Muscle of leg (tissue), 16 donors: ENCODE data around the gene KNOP1. TPM values are rescaled to one million over a fixed set of nuclear protein-coding genes. Genes with fewer than 3 reads are reported as not detected.

Experiments
- DNase-seq: peaks from one replicate; pipeline ENCODE4 v3.0.0; 2013
- H3K27ac ChIP-seq: one replicate; pipeline ENCODE4 v1.5.1; 2013; ENCODE audit warnings: mild to moderate bottlenecking, low read length, control low read depth
- H3K27me3 ChIP-seq: one replicate; pipeline ENCODE4 v1.6.1; 2013; ENCODE audit warnings: low read length; ENCODE audit not compliant: control insufficient read depth, insufficient read depth
- H3K36me3 ChIP-seq: one replicate; pipeline ENCODE4 v1.6.1; 2013; ENCODE audit warnings: low read length; ENCODE audit not compliant: control insufficient read depth, insufficient read depth
- H3K4me1 ChIP-seq: one replicate; pipeline ENCODE4 v1.6.1; 2013; ENCODE audit warnings: low read length; ENCODE audit not compliant: control insufficient read depth, insufficient read depth
- H3K4me3 ChIP-seq: one replicate; pipeline ENCODE4 v1.5.1; 2013; ENCODE audit warnings: low read length, control low read depth
- H3K9me3 ChIP-seq: replicated peaks from 2 replicates; pipeline ENCODE4 v1.6.1; 2013; ENCODE audit warnings: low read depth, low read length; ENCODE audit not compliant: control insufficient read depth
- WGBS: methylation state at CpG from one replicate; pipeline ENCODE4 v1.1.5; 2013; ENCODE audit warnings: missing lambda C conversion rate; ENCODE audit not compliant: insufficient coverage; 5-methylcytosine and 5-hydroxymethylcytosine counted together
- long read RNA-seq, 11 donors: transcript quantifications; one replicate each; lab custom pipeline, GENCODE V29; 2026
- polyA plus RNA-seq, 8 donors: library from polyadenylated mRNA; unstranded; fragments of 120-200 nt; gene quantifications; one replicate each; pipeline versions ENCODE4 v1.2.1 to v1.2.3, GENCODE V29; 2013; ENCODE audit warnings: inconsistent platforms in 1 of 8, low replicate concordance in 1 of 8; ENCODE audit not compliant: insufficient read length in 8 of 8, insufficient read depth in 1 of 8
- total RNA-seq: library from RNA; stranded (reverse); fragments of 120-200 nt; gene quantifications from one replicate; pipeline ENCODE4 v1.2.4, GENCODE V29; 2013

KNOP1 gene
- total RNA-seq (23.5 TPM), polyA plus RNA-seq (10 to 100 TPM; 22.3 to 40.2 (median 25.7) TPM)
- long read RNA-seq, donor 1, full-length matches to known transcripts = 4 of 4 reads
- long read RNA-seq, donor 1, partial matches to known transcripts = 0 of 4 reads
- long read RNA-seq, donor 1, other reads (novel, unspliced or antisense) = 0 of 4 reads
- long read RNA-seq, donor 2 = 0 reads
- long read RNA-seq, donor 3, full-length matches to known transcripts = 6 of 13 reads
- long read RNA-seq, donor 3, partial matches to known transcripts = 7 of 13 reads
- long read RNA-seq, donor 3, other reads (novel, unspliced or antisense) = 0 of 13 reads
- long read RNA-seq, donor 4, partial matches to known transcripts = 9 of 11 reads
- long read RNA-seq, donor 4, other reads (novel, unspliced or antisense) = 0 of 11 reads
- long read RNA-seq, donor 5, full-length matches to known transcripts = 10 of 24 reads
- long read RNA-seq, donor 5, partial matches to known transcripts = 14 of 24 reads
- long read RNA-seq, donor 5, other reads (novel, unspliced or antisense) = 0 of 24 reads
- long read RNA-seq, donor 6, full-length matches to known transcripts = 2 of 32 reads
- long read RNA-seq, donor 6, partial matches to known transcripts = 22 of 32 reads
- long read RNA-seq, donor 6, other reads (novel, unspliced or antisense) = 8 of 32 reads
- long read RNA-seq, donor 7, full-length matches to known transcripts = 2 of 9 reads
- long read RNA-seq, donor 7, partial matches to known transcripts = 7 of 9 reads
- long read RNA-seq, donor 7, other reads (novel, unspliced or antisense) = 0 of 9 reads
- long read RNA-seq, donor 8, partial matches to known transcripts = 9 of 10 reads
- long read RNA-seq, donor 8, other reads (novel, unspliced or antisense) = 0 of 10 reads
- long read RNA-seq, donor 9, full-length matches to known transcripts = 4 of 18 reads
- long read RNA-seq, donor 9, partial matches to known transcripts = 14 of 18 reads
- long read RNA-seq, donor 9, other reads (novel, unspliced or antisense) = 0 of 18 reads
- long read RNA-seq, donor 10, partial matches to known transcripts = 26 of 27 reads
- long read RNA-seq, donor 10, other reads (novel, unspliced or antisense) = 0 of 27 reads
- long read RNA-seq, donor 11, partial matches to known transcripts = 17 of 20 reads
- long read RNA-seq, donor 11, other reads (novel, unspliced or antisense) = 0 of 20 reads

- Histone ChIP-seq H3K27ac (peak within 1 kb of the TSS; percentile 77), H3K4me1 (peaks cover 17% of the 10 kb centered on the region), H3K9me3 (no peaks in the 10 kb centered on the region), H3K4me3 (peak within 1 kb of the TSS; percentile 95), H3K36me3 (peaks cover 21% of the 10 kb centered on the region), H3K27me3 (no peaks in the 10 kb centered on the region)
- peak; percentile 96 for DNase-seq
- under 1% methylated on average over 82 of the region's 88 CpGs for WGBS
Observed at GRCh38 chr16:19717741-19718623, at the start of gene KNOP1, which contains the start of gene IQCK. Gene KNOP1, minus strand, starts transcription at chr16:19718227. Its CDS starts 3,192 bp downstream, at chr16:19715035. Gene IQCK, plus strand, starts transcription at chr16:19718271. Its CDS starts 36 bp downstream, at chr16:19718307.

GRCh38 chr16:19767497-19767896 is 49.5 kb upstream of the KNOP1 start:
- WGBS = 68% methylated on average over 5 of the region's 13 CpGs
- no peak overlapping the region for H3K4me3 ChIP-seq
- H3K36me3 ChIP-seq = no peaks in the 10 kb centered on the region
- DNase-seq = no peak
- no peak overlapping the region for H3K27ac ChIP-seq
- peaks cover 5% of the 10 kb centered on the region for H3K4me1 ChIP-seq
- peaks cover 16% of the 10 kb centered on the region for H3K9me3 ChIP-seq
- no peaks in the 10 kb centered on the region for H3K27me3 ChIP-seq

GRCh38 chr16:19766988-19767387 is 49.0 kb upstream of the KNOP1 start:
- Histone ChIP-seq H3K4me3 (no peak overlapping the region), H3K27me3 (no peaks in the 10 kb centered on the region), H3K27ac (no peak overlapping the region), H3K4me1 (peaks cover 5% of the 10 kb centered on the region), H3K36me3 (no peaks in the 10 kb centered on the region), H3K9me3 (peaks cover 16% of the 10 kb centered on the region)
- DNase-seq = no peak
- WGBS = 92% methylated on average over 6 of the region's 9 CpGs

- no peak for DNase-seq
- H3K36me3 ChIP-seq = no peaks in the 10 kb centered on the region
- WGBS = 100% methylated on average over 2 of the region's 3 CpGs
- H3K4me3 ChIP-seq = no peak overlapping the region
- H3K9me3 ChIP-seq = peaks cover 16% of the 10 kb centered on the region
- H3K27me3 ChIP-seq = no peaks in the 10 kb centered on the region
- H3K4me1 ChIP-seq = peaks cover under 1% of the 10 kb centered on the region
- no peak overlapping the region for H3K27ac ChIP-seq
Observed at GRCh38 chr16:19766554-19766884, 48.5 kb upstream of the KNOP1 start.

- Histone ChIP-seq H3K9me3 (peaks cover 16% of the 10 kb centered on the region), H3K27ac (peak overlapping the region; percentile 29), H3K4me3 (no peak overlapping the region), H3K4me1 (no peaks in the 10 kb centered on the region), H3K27me3 (no peaks in the 10 kb centered on the region), H3K36me3 (no peaks in the 10 kb centered on the region)
- 41% methylated on average over 2 of the region's 6 CpGs for WGBS
- peak; percentile 65 for DNase-seq
Observed at GRCh38 chr16:19765860-19766553, 48.0 kb upstream of the KNOP1 start.

- Histone ChIP-seq H3K36me3 (no peaks in the 10 kb centered on the region), H3K9me3 (no peaks in the 10 kb centered on the region), H3K4me1 (no peaks in the 10 kb centered on the region), H3K27ac (no peak overlapping the region), H3K4me3 (no peak overlapping the region), H3K27me3 (no peaks in the 10 kb centered on the region)
- DNase-seq = peak; percentile 68
- WGBS = 100% methylated on average over 2 of the region's 7 CpGs
Observed at GRCh38 chr16:19760356-19761060, 42.5 kb upstream of the KNOP1 start.

- Histone ChIP-seq H3K4me1 (peaks cover 5% of the 10 kb centered on the region), H3K36me3 (peaks cover 2% of the 10 kb centered on the region), H3K27me3 (no peaks in the 10 kb centered on the region), H3K27ac (no peak overlapping the region), H3K4me3 (no peak overlapping the region), H3K9me3 (no peaks in the 10 kb centered on the region)
- DNase-seq = no peak
- WGBS = 77% methylated on average over 2 of the region's 8 CpGs
Observed at GRCh38 chr16:19757762-19758595, 40.0 kb upstream of the KNOP1 start.

GRCh38 chr16:19757026-19757425 is 39.0 kb upstream of the KNOP1 start:
- H3K9me3 ChIP-seq = no peaks in the 10 kb centered on the region
- no peaks in the 10 kb centered on the region for H3K27me3 ChIP-seq
- H3K27ac ChIP-seq = no peak overlapping the region
- H3K4me3 ChIP-seq = no peak overlapping the region
- WGBS = 50% methylated on average over 2 of the region's 5 CpGs
- DNase-seq = no peak
- H3K4me1 ChIP-seq = peaks cover 12% of the 10 kb centered on the region
- H3K36me3 ChIP-seq = peaks cover 2% of the 10 kb centered on the region
